Hepatocyte (in vitro differentiated cells): Measurements from ENCODE around the gene C9orf57. TPM values are rescaled to one million over a fixed set of nuclear protein-coding genes. Genes with fewer than 3 reads are reported as not detected.

ENCODE experiments used
- DNase-seq: peaks from one replicate; pipeline ENCODE4 v3.0.0-alpha.2; 2016; ENCODE audit warnings: low spot score
- H2AFZ ChIP-seq: fragments of 200-600 bp; sonication (generic); 2 replicates; pipeline ENCODE4 v1.6.0; 2016; ENCODE audit warnings: antibody characterized with exemption, mild to moderate bottlenecking
- H3K27ac ChIP-seq: fragments of 200-600 bp; sonication (generic); 2 replicates; pipeline ENCODE4 v1.5.1; 2016; ENCODE audit warnings: mild to moderate bottlenecking
- H3K27me3 ChIP-seq: fragments of 200-600 bp; sonication (generic); 2 replicates; pipeline ENCODE4 v1.6.1; 2016
- H3K36me3 ChIP-seq: fragments of 200-600 bp; sonication (generic); replicated peaks from 2 replicates; pipeline ENCODE4 v1.5.1; 2016; ENCODE audit warnings: low read depth; ENCODE audit not compliant: insufficient read depth
- H3K4me1 ChIP-seq: fragments of 200-600 bp; sonication (generic); 2 replicates; pipeline ENCODE4 v1.5.1; 2016; ENCODE audit warnings: mild to moderate bottlenecking, moderate library complexity; ENCODE audit not compliant: insufficient read depth
- H3K4me2 ChIP-seq: fragments of 200-600 bp; sonication (generic); 2 replicates; pipeline ENCODE4 v1.6.0; 2016
- H3K4me3 ChIP-seq: fragments of 200-600 bp; sonication (generic); 2 replicates; pipeline ENCODE4 v1.5.1; 2016; ENCODE audit warnings: mild to moderate bottlenecking
- H3K79me2 ChIP-seq: fragments of 200-600 bp; sonication (generic); 2 replicates; pipeline ENCODE4 v1.6.0; 2017; ENCODE audit warnings: mild to moderate bottlenecking
- H3K9me2 ChIP-seq: fragments of 200-600 bp; sonication (generic); replicated peaks from 2 replicates; pipeline ENCODE4 v1.6.0; 2017; ENCODE audit warnings: mild to moderate bottlenecking; ENCODE audit not compliant: insufficient read depth
- H3K9me3 ChIP-seq: fragments of 200-600 bp; sonication (generic); 2 replicates; pipeline ENCODE4 v1.5.1; 2016; ENCODE audit warnings: low read depth, mild to moderate bottlenecking
- H4K20me1 ChIP-seq: fragments of 200-600 bp; sonication (generic); 2 replicates; pipeline ENCODE4 v1.6.0; 2016; ENCODE audit warnings: mild to moderate bottlenecking; ENCODE audit not compliant: insufficient read depth, poor library complexity, severe bottlenecking
- EZH2 ChIP-seq: fragments of 200-600 bp; sonication (generic); IDR thresholded peaks from 2 replicates; pipeline ENCODE4 v1.6.1; 2016; ENCODE audit warnings: antibody characterized with exemption, mild to moderate bottlenecking, borderline replicate concordance
- EZH2phosphoT487 ChIP-seq: fragments of 200-600 bp; sonication (generic); IDR thresholded peaks from one replicate; pipeline ENCODE4 v1.6.1; 2018; ENCODE audit warnings: antibody characterized with exemption, mild to moderate bottlenecking, low read depth, moderate library complexity; ENCODE audit not compliant: unreplicated experiment, severe bottlenecking
- WGBS: methylation state at CpG from one replicate; pipeline ENCODE4 v1.1.6; 2016; ENCODE audit warnings: low lambda C conversion rate; ENCODE audit errors: missing lambda C conversion rate; 5-methylcytosine and 5-hydroxymethylcytosine counted together
- polyA plus RNA-seq: library from polyadenylated mRNA; unstranded; fragments of >200 nt; fragmentation: Nextera tagmentation; extraction: Ambion mirVana; gene quantifications from 2 replicates; pipeline ENCODE4 v1.2.1, GENCODE V29; 2016
- total RNA-seq: library from RNA; depleted of rRNA; stranded (reverse); fragments of >200 nt; gene quantifications from 2 replicates; pipeline ENCODE4 v1.2.3, GENCODE V29; 2014
- TF ChIP-seq, protein P1 (sequence below): fragments of 200-600 bp; sonication (generic); IDR thresholded peaks from 2 replicates; pipeline ENCODE4 v1.5.1; 2016; ENCODE audit warnings: antibody characterized with exemption, mild to moderate bottlenecking; ENCODE audit not compliant: poor library complexity

C9orf57 gene
- total and polyA plus RNA-seq, 2 experiments from 2014 or later: 0.10 TPM; not detected in 1

GRCh38 chr9:72041369-72041768, 19.0 kb downstream of the C9orf57 start:
- peaks cover 19% of the 10 kb centered on the region for H3K4me1 ChIP-seq
- H3K4me2 ChIP-seq: no peak overlapping the region
- H3K4me3 ChIP-seq: no peak overlapping the region
- H3K9me3 ChIP-seq: no peaks in the 10 kb centered on the region
- H3K79me2 ChIP-seq: no peaks in the 10 kb centered on the region
- no peaks in the 10 kb centered on the region for H4K20me1 ChIP-seq
- 87% methylated on average over 3 of the region's 3 CpGs for WGBS
- TF ChIP-seq EZH2 (no peak), EZH2phosphoT487 (no peak)
- TF ChIP-seq, protein P1, sequence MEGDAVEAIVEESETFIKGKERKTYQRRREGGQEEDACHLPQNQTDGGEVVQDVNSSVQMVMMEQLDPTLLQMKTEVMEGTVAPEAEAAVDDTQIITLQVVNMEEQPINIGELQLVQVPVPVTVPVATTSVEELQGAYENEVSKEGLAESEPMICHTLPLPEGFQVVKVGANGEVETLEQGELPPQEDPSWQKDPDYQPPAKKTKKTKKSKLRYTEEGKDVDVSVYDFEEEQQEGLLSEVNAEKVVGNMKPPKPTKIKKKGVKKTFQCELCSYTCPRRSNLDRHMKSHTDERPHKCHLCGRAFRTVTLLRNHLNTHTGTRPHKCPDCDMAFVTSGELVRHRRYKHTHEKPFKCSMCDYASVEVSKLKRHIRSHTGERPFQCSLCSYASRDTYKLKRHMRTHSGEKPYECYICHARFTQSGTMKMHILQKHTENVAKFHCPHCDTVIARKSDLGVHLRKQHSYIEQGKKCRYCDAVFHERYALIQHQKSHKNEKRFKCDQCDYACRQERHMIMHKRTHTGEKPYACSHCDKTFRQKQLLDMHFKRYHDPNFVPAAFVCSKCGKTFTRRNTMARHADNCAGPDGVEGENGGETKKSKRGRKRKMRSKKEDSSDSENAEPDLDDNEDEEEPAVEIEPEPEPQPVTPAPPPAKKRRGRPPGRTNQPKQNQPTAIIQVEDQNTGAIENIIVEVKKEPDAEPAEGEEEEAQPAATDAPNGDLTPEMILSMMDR: no peak
- H3K36me3 ChIP-seq: no peaks in the 10 kb centered on the region
- H3K9me2 ChIP-seq: no peaks in the 10 kb centered on the region
- H2AFZ ChIP-seq: no peak overlapping the region
- peak overlapping the region; percentile 80 for H3K27ac ChIP-seq
- no peak for DNase-seq
- H3K27me3 ChIP-seq: no peaks in the 10 kb centered on the region

- Histone ChIP-seq H3K36me3 (no peaks in the 10 kb centered on the region), H3K4me1 (peaks cover 19% of the 10 kb centered on the region), H3K4me2 (no peak overlapping the region), H3K27me3 (no peaks in the 10 kb centered on the region), H3K27ac (no peak overlapping the region), H2AFZ (no peak overlapping the region), H3K9me2 (no peaks in the 10 kb centered on the region), H3K9me3 (no peaks in the 10 kb centered on the region), H3K4me3 (no peak overlapping the region), H4K20me1 (no peaks in the 10 kb centered on the region), H3K79me2 (no peaks in the 10 kb centered on the region)
- WGBS: 88% methylated on average over 8 of the region's 8 CpGs
- no peak for DNase-seq
- TF ChIP-seq EZH2: no peak
These were observed 20.9 kb downstream of the C9orf57 start for GRCh38 chr9:72039532-72039931.

GRCh38 chr9:72038890-72039410, 21.5 kb downstream of the C9orf57 start:
- Histone ChIP-seq H4K20me1 (no peaks in the 10 kb centered on the region), H2AFZ (no peak overlapping the region), H3K36me3 (no peaks in the 10 kb centered on the region), H3K79me2 (no peaks in the 10 kb centered on the region), H3K4me3 (no peak overlapping the region), H3K27me3 (no peaks in the 10 kb centered on the region), H3K27ac (no peak overlapping the region), H3K9me3 (no peaks in the 10 kb centered on the region), H3K4me1 (peaks cover 19% of the 10 kb centered on the region), H3K9me2 (no peaks in the 10 kb centered on the region), H3K4me2 (no peak overlapping the region)
- DNase-seq: peak; percentile 88
- 21% methylated on average over 13 of the region's 13 CpGs for WGBS
- TF ChIP-seq EZH2phosphoT487 (no peak), EZH2 (no peak)
- TF ChIP-seq, protein P1: peak; percentile 99

- no peak for TF ChIP-seq EZH2phosphoT487
- no peak for TF ChIP-seq EZH2
- TF ChIP-seq, protein P1: no peak
- Histone ChIP-seq H3K9me2 (no peaks in the 10 kb centered on the region), H4K20me1 (no peaks in the 10 kb centered on the region), H3K27me3 (no peaks in the 10 kb centered on the region), H3K36me3 (no peaks in the 10 kb centered on the region), H3K9me3 (no peaks in the 10 kb centered on the region), H3K4me1 (peaks cover 16% of the 10 kb centered on the region), H3K79me2 (no peaks in the 10 kb centered on the region), H2AFZ (no peak overlapping the region), H3K4me2 (no peak overlapping the region), H3K27ac (no peak overlapping the region), H3K4me3 (no peak overlapping the region)
- 63% methylated on average over 4 of the region's 4 CpGs for WGBS
- DNase-seq: no peak
These were observed 22.0 kb downstream of the C9orf57 start for GRCh38 chr9:72038408-72038807.
